Cardiac fibroblast (primary cell): ENCODE data around the gene SCRG1.

ENCODE experiments used
- DNase-seq, 2 donors: peaks; one replicate each; pipeline versions ENCODE4 v3.0.0 to v3.0.0-alpha.2; 2010; ENCODE audit warnings: low read depth in 2 of 2
- H3K4me3 ChIP-seq, 2 donors: replicated peaks in 1 of 2; 1 replicate in 1 of 2; 2 replicates in 1 of 2; pipeline ENCODE4 v1.5.1; 2011; ENCODE audit warnings: low read depth in 2 of 2, low read length in 2 of 2, mild to moderate bottlenecking in 2 of 2, moderate library complexity in 1 of 2
- CTCF ChIP-seq: IDR thresholded peaks from one replicate; pipeline ENCODE4 v1.5.1; 2011; ENCODE audit warnings: low read depth, mild to moderate bottlenecking, low read length, inconsistent platforms

SCRG1 gene

GRCh38 chr4:173415092-173415491 is 16.2 kb upstream of the SCRG1 start:
- TF ChIP-seq CTCF, result no peak
- peak; percentile 29 to 59 for DNase-seq
- H3K4me3 ChIP-seq, result no peak overlapping the region

- no peak overlapping the region for H3K4me3 ChIP-seq
- DNase-seq, result no peak
- no peak for TF ChIP-seq CTCF
Measured at GRCh38 chr4:173414456-173414855, 15.5 kb upstream of the SCRG1 start.

GRCh38 chr4:173413036-173413435 is 14.1 kb upstream of the SCRG1 start:
- H3K4me3 ChIP-seq, result no peak overlapping the region
- no peak for TF ChIP-seq CTCF
- peak; percentile 88 to 90 for DNase-seq

GRCh38 chr4:173411106-173411693 is 12.3 kb upstream of the SCRG1 start:
- DNase-seq, result peak in 1 of 2 donors; percentile 59
- TF ChIP-seq CTCF, result no peak
- no peak overlapping the region for H3K4me3 ChIP-seq

GRCh38 chr4:173410079-173410478 is 11.2 kb upstream of the SCRG1 start:
- no peak overlapping the region for H3K4me3 ChIP-seq
- no peak for TF ChIP-seq CTCF
- no peak for DNase-seq

GRCh38 chr4:173405840-173406606 is 7.1 kb upstream of the SCRG1 start:
- no peak for DNase-seq

More at GRCh38 chr4:173405840-173406606, 7.1 kb upstream of the SCRG1 start:
- H3K4me3 ChIP-seq, result no peak overlapping the region
- TF ChIP-seq CTCF, result no peak
